A204.1 (cell line): ENCODE measurements around the gene WRNIP1.

Experiments used
- FAIRE-seq: peaks from 2 replicates; lab custom pipeline; 2012; peaks lifted over from hg19 to GRCh38; lab: Jason Lieb, UNC

The WRNIP1 gene

GRCh38 chr6:2765166-2765895 lies at the start of gene WRNIP1:
WRNIP1 (plus strand) TSS chr6:2765393; CDS start chr6:2765623, 230 bp downstream.
- no peak for FAIRE-seq

DNA sequence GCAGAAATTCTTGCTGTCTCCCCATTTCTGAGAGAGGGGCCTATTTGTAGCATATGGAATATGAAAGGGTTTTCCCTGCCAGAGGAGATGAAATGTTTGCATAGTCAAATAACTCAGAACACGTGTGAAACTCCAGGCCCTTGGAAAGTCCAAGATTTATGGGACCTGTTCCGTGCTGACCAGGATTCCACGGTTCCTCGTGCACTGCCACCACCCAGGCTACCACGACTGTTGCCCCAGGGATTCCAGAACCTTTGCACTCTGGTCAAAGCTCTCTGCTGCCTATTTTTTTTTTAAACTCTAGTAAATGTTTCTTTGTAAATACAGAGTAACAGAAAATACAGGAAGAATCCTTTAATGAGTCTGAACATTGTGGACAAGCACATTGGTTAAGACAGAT lies 49.5 kb upstream of the WRNIP1 start:
- no peak for FAIRE-seq

DNA sequence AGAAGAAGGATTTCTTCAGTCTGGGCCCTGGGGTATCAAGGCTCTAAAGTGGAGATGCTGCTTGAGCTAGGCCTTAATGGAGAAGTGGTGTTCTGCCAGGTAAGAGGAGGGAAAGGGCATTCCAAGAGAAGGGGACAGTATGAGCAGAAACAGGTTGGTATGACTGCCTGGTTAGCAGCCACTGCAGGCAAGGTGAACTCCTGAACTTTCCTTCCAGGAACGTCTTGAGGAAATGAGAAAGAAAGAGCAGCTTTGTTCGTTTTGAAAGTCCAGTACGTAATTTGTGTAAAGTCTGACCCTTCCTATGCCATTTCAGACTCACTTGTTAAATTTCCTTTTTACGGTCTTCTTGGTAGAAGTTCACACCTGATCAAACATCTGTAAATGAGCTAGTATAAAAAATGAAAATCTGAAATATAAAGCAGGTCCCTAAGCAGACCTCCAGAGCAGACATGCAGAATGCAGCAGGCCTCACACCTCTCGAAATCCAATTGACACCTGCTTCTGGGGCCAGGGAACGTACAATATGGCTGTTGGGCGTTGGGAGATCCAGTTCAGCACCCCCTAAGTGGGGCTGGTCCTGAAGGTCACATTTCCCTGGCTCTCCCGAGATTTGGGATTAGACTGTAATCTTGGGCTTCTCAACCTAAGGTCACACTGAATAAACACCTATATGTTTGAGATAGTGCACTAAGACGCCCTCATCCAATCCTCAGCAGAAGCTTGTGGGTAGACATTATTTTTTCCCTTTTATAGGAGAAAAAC lies 48.1 kb upstream of the WRNIP1 start:
- no peak for FAIRE-seq

DNA sequence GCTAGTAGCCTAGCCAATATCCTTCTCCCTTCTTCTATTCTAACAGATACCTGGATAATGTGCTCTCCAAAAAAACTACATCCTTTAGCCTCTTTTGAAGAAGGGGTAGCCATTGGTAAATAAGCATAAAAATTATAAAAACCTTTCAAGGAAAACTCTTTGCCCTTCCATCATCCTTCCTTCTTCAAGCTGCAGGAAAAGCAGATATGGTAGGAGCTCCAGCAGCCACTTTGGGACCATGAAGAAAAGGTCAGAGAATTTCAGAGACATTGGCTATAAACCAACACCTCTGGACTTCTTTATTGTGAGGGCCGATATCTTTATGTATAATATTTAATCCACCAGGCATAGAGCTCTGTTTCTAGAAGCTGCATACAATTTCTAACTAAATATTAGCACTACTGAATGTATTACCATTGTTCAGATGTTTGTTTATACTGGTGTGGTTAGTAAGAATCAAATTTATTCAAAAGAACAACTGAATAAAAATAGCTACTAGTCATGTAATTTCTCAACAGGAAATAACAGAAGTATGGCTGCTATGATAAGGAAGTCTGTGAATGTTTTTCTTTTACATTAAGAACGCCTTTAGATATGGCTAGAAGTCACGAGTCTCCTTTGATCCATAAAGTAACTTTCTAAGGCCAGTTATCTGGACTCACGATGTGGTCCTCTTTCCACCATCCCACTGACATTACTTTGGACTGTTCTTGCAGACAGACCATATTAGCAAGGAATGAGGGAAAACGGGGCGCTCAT lies 46.7 kb upstream of the WRNIP1 start:
- FAIRE-seq = no peak

- FAIRE-seq = no peak
These were observed 46.1 kb upstream of the WRNIP1 start for GRCh38 chr6:2719093-2719455.

DNA sequence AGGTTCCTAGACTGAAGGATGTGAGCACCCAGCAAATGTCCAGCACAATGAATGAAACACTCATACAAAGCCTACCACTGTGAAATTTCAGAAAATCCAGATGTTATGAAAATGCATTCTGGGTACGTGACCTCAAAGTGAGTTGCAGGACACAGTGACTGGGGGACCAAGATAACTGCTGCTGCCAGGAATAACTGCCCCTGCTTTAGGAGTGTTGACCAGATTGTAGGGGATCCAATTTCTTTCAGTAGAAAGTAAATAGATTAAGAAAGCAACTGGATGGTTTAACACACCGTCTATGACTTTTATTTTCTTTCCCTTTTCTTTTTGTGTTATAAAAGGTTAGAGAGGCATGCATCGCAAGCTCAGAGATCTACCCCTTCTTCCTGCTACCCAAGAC lies 44.0 kb upstream of the WRNIP1 start:
- no peak for FAIRE-seq

DNA sequence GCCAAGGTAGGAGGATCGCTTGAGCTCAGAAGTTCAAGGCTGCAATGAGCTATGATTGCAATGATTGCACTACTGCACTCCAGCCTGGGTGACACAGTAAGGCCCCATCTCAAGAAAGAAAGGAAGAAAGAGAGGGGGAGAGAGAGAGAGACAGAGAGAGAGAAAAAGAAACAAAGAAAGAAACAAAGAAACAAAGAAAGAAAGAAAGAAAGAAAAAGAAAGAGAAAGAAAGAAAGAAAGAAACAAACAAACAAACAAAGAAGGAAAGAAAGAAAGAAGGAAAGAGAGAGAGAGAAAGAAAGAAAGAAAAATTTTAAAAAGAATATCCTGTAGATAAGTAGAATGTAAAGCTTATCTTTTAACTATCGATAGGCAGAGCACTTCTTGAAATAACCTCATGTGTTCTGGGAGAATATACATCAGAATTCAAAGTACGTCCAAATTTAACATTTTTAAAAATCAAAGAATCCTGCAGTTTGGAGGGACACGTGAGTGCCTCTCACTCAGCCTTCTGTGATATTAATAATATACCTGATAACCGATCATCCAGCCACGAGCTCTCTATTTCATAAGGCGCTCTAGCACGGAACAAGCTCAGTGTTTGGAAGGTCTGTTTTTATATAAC lies 39.7 kb upstream of the WRNIP1 start:
- FAIRE-seq = no peak

GRCh38 chr6:2725999-2726567 lies 39.1 kb upstream of the WRNIP1 start:
- no peak for FAIRE-seq

DNA sequence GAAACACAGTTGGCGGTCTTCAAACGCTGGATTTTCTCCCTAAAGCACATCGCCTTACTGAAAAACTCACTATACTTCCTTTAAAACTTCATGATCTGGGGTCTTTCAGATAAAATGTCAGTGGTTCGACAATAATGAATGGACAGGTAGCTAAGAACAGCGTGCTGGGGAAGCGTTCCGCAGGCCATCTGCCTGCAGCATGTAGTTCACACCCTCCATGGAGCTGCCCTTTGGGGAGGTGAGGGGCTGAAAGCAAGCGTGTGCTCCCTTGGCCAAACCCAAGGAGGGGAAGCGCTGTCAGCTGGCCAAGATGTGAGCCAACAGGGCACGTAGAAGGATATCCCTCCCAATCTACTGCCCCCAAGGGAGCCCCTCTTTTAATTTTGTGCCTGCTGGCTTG lies 35.3 kb upstream of the WRNIP1 start:
- FAIRE-seq = no peak

- FAIRE-seq = no peak
These were observed 34.7 kb upstream of the WRNIP1 start for GRCh38 chr6:2730353-2731107.

DNA sequence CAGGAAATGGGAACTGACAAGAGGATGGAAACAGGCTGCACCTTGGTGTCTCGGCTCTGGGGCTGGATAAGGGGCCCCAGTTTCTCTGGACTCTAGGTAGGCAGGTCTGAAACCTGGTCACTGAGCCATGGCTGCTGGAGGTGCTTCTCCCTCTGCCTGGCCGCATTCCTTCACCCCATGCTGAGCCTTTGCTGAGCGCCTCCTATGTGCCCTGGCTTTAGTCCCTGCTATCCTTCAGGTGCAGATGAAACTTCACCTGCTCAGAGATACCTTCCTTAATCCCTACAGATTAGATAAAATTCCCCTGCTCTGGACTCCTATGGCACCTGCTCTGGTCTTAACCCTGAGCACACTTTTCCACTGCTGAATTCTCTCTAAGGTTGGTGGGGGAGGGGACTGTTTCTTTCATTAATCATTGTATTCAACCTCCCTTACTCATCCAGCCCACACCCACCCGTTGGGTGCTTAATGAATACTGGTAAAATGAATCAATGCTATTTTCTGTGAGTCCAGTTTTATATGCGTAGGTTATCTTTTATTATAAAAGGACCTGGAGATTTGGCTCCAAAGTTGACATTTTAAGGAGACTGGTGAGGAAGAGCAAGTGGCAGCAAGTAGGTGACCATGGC lies 33.8 kb upstream of the WRNIP1 start:
- no peak for FAIRE-seq

DNA sequence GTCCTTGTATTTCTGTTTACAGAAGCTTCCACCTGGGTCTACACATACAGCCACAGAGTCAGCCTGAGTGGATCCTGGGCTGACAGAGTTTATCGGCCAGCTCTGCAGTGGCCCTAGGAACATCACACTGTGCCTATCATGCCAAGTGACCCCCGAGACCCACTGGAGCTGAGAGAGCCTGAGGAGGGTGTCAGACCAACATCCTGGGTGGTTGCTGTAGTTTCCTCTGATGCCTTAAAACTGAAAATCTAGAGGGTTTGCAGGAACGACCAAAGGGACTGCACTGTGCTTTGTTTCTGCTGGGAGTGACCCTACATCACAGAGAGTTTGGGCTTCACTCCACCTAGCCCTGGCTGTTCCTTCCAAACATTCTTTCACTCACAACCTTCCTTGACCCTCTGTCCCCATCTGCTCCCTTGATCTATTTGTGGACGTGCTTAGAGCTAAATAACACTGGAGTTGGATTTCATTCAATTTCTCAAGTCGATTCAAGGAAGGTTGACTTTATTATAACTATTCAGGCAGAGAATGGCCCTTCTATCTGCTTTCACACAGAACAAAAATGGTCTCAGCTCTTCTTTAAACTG lies 32.6 kb upstream of the WRNIP1 start:
- no peak for FAIRE-seq

DNA sequence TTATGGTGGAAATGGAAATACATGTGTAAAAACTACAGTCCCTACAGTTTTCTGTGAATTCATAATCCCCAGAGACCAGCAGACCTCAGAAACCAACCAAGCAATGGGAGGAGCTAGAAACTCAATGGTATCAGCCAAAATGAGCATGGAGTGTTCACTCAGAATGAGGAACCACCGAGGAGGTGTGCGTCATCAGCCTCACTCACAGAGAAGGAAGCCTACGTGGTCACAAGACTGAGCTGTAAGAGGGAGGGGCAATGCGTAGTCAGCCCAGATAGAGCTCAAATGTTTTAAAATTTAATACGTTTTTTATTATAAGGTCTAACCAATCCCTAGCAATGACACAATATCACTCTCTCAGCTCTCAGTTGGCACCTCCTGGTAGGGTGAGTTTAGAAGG lies 31.9 kb upstream of the WRNIP1 start:
- no peak for FAIRE-seq

DNA sequence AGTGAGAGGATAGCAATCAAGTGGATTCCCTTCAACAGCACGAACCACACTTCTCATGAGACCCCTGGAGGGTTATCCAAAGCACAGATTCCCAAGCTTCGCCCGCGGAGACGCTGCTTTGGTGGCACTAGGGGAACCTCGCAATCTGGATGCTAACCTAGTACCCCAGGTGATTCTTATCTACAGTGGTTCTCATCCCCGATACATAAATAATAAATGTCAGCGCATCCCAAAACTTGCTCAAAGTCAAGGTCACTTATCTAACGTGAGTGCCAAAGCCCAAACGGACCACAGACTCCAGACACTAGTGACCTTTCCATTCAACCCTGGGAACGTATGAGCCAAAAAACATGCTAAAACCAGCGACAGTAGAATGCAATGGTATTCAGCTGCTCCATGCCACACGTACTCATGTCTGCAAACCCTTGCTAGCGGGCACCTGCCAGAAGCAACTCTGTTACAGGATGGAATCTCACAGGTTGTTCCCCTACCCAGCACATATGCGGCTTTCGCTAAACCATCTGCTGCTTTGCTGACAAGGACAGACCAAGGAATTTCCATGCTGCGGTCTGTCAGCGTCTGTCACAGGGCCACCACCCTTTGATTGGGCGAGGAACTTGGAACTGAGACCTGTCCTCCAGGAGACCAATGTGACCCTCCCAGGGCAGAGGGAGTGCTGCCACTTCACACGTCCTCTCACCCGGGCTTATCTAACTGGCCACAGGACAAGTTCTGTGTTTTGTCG lies 31.3 kb upstream of the WRNIP1 start:
- no peak for FAIRE-seq

- FAIRE-seq = no peak
These were observed 30.6 kb upstream of the WRNIP1 start for GRCh38 chr6:2734488-2735166.

GRCh38 chr6:2737885-2738284 lies 27.3 kb upstream of the WRNIP1 start:
- no peak for FAIRE-seq

- FAIRE-seq = peak; percentile 83
These were observed 26.7 kb upstream of the WRNIP1 start for GRCh38 chr6:2738373-2738979.

GRCh38 chr6:2739335-2739734 lies 25.9 kb upstream of the WRNIP1 start:
- FAIRE-seq = no peak

- no peak for FAIRE-seq
These were observed 24.6 kb upstream of the WRNIP1 start for GRCh38 chr6:2740581-2740980.
